Measurements from ENCODE around the gene LAPTM5.
"Not testable (repeated sequence)": the region's sequence is repeated elsewhere in the genome, so short reads cannot be mapped to it uniquely, and the experiment has no call there.

LAPTM5 gene, protein sequence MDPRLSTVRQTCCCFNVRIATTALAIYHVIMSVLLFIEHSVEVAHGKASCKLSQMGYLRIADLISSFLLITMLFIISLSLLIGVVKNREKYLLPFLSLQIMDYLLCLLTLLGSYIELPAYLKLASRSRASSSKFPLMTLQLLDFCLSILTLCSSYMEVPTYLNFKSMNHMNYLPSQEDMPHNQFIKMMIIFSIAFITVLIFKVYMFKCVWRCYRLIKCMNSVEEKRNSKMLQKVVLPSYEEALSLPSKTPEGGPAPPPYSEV

DNA sequence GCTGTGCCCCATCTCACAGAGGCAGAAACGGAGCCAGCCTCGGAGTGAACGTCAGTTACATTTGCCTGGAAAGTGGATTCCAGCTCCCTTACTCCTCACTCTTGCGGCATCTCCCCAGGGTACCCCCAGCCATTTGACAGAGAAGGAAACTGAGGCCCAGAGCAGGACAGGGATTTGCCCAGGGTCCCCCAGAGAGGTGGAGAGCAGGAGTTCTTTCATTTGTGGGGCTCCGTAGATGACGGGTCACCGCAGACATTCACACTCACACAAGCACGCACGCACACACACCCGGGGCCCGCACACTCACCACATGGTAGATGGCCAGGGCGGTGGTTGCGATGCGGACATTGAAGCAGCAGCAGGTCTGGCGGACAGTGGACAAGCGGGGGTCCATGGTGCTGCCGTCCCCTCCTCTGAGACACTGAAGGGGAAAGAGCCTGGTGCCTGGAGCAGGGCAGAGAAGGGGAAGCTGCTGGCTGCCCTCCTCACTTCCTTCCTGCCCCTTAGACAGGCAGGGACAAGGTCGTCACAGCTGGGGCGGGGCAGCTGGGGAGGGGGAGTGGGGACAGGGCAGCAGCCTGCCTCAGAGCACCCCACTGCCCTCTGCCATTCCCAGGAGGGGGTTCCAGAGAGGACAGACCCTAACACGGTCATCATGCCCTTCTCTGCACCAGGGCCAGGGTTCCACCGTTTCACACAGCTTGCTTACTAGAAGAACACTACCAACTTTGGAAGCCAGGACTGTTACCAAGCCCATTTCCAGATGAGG is at the start of gene LAPTM5:
TSS of gene LAPTM5 (minus strand) at position 423 of the 769 bp plus-strand sequence. CDS start at position 394, 29 bp downstream.
- DNase-seq (ENCODE audit: low spot score) = no peak

DNA sequence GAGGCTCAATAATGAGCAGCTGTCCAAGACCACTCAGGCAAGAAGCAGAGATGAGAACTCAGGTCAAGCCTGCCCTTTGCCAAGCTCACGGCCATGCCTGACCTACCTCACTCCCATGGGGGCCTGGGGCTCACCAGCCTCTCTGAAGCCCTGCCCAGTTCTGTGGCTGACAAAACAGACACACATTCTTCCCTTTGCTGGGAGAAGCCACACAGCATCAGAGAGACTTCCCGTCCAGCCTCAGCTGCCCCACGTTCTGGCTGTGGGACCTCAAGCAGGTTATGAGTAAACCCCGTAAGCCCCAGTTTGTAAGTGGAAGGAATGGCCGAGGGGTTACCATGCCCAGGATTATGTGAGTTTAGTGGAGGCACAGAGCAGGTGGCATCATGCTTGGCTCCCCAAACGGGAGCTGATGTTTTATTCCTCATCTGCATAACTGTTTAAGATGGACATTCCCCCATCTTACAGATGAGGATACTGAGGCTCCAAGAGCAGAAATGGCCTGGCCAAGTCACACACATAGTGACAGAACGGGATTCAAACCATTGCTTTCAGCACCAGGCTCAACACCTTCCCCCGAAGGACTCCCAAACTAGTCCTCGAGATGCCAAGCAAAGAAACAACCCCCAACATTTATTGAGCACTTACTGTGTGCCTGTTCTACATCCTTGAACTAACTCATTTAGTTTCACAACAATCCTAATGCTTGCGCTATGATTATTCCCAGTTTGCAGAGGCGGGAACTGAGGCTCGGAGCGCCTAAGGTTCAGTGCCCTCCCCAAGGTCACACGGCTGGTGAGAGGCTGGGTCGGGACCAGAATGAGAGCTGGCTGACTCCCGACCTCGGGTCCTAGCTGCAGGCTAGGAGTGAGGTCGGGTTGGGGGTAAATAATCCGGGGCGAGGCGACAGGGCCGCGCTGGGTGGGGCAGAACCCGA is 49.1 kb upstream of the LAPTM5 start:
- no peak for DNase-seq (ENCODE audit: low spot score)

DNA sequence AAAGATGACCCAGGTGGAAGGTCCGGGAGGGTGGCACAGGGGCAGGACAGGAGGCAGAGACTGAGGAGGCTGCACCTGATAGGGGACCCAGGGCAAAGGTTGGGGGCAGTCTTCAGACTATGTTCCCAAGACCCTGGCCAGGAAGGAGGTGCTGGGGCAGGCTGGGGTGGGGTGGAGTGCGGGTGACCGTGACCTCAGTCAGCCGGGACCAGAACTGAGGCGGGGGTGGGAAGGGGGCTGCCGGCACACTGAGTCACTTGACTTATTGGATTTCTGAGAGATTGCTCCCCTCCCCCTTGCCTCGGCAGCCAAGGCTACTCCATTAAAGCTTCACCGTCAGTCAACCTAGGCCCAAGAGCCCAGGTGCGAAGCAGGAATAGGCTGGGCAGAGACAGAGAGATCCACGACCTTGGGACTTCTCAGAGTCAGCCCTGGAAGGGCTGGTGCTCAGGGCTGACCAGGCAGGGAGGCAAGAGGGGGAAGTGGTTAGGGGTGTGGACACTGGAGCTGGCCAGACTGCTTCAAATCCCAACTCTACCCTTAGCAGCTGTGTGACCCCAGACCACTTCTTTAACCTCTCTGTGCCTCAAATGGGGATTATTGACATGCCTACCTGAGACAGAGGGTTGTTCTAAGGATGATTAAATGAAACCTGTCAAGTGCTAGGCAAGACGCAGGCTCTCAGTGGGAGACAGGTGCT is 47.9 kb upstream of the LAPTM5 start:
- no peak for DNase-seq (ENCODE audit: low spot score)

DNA sequence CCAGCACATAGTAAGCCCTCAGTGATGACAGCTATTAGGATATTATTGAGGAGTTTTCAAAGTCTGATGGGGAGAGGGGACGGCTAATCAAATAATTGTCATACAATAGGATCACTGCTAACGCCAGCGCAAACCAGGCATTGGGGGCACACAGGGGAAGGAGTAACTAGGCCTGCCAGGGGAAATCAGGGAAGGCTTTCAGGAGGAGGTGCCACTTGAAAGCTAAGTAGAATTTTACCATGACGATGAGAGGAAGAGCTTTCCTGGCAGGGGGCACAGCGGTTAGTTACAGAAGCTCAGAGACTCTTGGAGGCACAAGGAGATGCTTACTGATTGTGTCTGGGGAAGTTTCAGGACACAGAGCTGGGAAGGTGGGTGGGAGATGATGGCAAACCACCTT is 47.2 kb upstream of the LAPTM5 start:
- no peak for DNase-seq (ENCODE audit: low spot score)

DNA sequence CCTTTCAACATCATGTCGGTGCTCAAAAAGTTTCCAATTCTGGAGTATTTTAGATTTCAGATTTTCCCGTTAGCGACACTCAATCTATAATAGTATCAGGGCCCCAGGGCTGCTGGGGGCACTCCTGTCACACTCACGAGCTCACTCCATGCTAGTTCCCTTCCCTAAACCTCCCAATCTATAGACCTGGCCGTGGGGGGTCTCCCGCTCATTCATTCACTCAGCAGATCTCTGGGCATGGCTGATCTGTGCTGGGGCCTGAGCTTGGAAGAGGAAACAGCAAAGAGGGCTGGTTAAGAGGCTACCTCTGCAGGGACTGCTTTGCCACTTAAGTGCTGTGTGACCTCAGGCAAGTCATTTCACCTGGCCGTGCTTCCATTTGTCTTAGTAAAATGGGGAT is 46.8 kb upstream of the LAPTM5 start:
- no peak for DNase-seq (ENCODE audit: low spot score)

DNA sequence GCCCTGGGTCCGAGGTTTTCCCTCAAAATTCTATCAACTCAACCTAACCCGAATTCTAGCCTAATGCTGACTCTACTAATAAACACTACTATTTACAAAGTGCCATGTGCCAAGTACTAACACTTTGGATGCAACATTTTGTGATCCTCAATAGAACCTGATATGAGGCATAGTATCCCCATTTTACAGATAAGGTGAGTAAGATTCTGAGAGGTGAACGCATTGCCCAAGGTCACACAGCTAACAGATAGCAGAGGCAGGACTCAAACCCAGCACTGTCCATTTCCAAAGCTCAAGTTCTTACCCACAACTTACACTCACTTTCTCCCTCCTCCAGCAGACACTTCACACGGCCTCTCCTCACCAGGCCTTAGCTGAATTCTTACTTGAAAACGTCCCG is 46.0 kb upstream of the LAPTM5 start:
- no peak for DNase-seq (ENCODE audit: low spot score)

DNA sequence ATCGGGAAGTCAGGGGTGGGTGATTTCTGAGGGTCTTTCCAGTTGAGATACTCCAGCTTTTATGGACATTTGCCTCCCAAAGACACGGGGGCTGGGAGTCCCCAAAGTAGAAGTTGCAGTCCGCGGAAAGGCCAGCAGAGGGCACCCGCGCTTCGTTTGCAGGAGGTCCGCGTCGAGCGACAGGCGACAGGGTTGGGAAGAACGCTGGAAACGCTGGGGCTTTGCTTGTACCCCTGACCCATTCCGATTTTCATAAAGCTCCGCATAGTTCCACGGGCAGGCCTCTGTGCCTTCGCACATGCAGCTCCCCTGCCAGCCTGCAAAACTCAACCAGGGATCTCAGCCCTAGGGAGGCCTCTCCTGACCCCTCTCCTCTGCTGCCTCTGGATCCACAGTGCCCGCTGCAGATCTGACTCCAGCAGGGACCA is 44.2 kb upstream of the LAPTM5 start:
- DNase-seq (ENCODE audit: low spot score) = peak; percentile 78

DNA sequence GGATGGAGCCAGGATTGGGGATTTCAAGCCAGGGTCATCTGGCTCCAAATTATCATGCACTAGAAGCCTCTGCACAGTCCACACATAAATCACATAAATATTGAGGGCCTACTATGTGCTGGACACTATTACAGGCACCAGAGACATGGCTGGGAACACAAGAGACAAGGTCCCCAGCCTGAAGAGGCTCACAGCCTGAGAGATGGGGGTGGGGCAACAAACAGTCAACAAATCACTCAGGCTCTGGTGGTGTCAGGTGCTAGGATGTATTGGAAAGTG is 41.6 kb upstream of the LAPTM5 start:
- DNase-seq (ENCODE audit: low spot score) = no peak

DNA sequence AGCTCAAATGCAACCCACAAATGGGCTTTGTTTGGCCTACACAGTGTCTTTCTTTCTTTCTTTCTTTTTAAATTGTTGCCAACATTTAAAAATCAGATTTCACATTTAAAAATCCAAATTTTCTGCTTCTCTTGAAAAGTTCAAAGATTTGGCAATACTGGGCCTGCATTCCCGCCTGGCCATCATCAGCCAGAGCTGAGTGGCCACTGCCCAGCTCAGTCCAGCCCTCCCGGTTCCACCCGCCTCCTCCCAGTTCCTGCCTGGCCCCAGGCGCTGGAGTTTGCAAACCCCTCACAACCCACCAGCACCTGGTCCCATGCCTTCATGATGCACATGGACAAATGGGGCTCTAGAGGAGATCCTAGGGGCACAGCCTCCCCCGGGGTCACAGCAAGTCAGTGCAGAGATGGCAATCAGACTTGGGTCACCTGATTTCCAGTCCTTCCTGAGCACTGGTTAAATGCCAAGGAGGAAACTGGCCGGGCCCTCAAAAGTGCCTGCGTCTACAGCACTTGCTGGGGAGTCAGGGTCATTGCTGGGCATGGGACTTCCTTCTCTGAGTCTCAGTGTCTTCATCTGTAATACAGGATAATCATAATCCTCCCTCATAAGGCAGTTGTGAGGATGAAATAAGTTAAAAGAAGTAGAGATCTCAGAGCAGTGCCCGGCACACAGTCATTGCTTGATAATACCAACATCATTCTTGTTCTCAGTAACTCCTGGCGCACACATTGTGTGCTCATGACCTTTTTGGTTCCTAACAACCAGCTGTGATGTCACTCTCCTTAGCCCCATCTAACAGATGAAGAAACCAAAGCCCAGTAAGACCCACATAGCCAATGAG is 41.0 kb upstream of the LAPTM5 start:
- peak; percentile 49 for DNase-seq (ENCODE audit: low spot score)

DNA sequence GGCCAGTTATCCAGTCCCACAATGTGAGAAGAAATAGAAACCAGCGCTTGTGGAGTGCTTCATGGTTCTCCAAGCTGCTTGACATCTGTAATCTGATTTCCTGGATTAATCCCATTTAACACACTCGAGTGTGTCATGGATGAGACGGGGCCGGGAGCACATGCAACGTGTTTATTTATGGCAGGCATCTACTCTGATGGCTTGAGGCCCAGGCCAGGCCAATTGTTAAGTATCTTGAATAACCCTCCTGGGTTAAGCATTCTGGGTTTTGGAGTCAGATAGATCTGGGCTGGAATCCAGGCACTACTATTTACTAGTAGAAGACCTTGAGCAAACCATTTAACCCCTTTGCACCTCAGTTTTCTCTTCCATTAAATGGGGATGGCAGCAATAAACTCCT is 37.5 kb upstream of the LAPTM5 start:
- DNase-seq (ENCODE audit: low spot score) = no peak

DNA sequence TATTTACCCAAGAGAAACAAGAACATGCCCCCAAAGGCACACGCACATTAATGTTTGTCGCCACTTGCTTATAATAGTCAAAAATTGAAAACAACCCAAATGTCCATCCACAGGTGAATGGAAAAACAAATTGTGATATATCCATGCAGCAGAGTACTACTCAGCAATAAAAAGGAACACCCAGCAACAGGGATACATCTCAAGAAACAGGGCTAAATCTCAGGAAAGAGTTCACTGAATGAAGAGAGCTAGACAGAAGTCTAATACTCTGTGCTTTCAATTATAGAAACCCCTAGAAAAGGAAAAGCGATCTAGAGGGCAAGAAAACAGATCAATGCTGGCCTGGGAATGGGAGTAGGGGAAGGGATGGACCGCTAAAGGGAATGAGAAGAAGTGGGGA is 36.7 kb upstream of the LAPTM5 start:
- no peak for DNase-seq (ENCODE audit: low spot score)

DNA sequence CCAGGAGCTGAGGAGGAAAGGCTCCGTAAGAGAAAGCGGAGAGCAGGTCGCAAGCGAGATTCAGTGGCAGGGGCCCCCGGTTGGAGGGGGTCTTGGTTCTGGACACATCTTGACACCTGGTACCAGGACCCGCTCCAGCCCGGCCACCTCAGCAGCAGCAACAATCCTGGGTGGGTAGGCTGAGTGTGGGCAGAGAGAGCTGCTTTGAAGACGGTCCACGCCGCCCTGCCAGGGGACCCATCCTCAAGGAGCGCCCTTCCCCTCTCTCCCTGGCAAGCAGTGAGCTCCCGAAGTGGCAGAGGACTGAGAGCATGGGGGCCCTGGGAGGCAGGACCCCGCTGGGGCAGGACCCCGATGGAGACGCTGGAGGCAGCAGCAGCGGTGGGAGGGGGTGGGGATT is 35.6 kb upstream of the LAPTM5 start:
- DNase-seq (ENCODE audit: low spot score) = no peak

DNA sequence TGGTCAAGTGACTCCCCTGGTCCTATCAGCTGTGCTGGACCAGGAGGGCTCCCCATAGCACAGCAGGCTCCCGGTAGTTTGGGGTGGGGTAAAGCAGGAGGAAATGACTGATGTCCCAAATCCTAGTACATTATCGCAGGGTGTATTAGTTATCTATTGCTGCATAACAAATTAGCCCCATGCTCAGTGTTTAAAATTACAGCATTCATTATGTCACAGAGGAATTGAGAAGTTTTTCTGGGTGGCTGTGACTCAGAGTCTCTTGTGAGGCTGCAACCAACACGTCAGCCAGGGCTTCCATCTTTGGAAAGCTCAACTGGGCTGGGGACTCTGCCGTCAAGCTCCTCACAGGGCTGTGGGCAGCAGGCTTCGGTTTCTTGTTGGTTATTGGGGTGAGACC is 34.3 kb upstream of the LAPTM5 start:
- no peak for DNase-seq (ENCODE audit: low spot score)

DNA sequence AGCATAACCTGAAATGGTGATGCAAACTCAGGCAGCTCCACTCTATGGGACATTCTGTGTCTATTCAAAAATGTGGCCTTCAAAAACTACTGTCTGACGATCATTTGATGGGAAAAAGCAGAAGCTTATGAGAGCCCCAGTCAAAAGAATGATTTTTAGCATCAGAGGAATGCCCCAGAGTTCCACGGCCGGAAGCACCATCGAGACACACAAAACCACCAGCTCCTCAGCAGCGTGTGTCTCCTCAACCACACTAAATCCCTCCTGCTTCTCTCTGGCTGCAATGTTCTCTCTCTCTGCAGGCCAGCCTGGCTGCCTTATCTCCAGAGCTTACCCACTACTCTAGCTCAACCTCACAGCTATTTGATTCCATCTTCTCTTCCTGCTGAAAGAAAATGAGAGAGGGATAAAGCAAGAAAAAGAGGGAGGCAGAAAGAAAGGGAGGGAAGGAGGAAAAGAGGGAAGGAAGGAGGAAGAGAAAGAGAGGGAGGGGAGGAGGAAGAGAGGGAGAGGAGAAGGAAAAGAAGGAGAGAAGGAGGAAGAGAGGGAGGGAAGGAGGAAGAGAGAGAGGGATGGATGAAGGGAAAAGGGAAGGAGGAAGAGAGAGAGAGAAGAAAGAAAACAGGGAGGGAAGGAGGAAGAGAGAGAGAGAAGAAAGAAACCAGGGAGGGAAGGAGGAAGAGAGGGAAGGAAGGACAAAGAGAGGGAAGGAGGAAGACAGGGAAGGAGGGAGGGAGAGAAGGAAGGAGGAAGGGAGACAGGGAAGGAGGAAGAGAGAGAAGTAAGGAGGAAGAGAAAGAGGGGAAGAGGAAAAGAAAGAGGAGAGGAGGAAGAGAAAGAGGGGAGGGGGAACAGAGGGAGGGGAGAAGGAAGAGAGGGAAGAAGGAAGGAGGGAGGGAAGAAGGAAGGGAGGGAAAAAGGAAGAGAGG is 33.5 kb upstream of the LAPTM5 start:
- no peak for DNase-seq (ENCODE audit: low spot score)

DNA sequence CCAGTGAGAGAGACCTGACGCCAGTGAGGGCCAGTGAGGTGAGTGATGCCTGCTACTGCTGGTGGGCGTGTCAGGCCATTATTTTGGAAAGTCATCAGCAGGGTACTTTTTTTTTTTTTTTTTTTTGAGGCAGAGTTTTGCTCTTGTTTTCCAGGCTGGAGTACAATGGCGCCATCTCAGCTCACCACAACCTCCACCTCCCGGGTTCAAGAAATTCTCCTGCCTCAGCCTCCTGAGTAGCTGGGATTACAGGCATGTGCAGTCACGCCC is 32.6 kb upstream of the LAPTM5 start:
- DNase-seq (ENCODE audit: low spot score) = not testable (repeated sequence)

DNA sequence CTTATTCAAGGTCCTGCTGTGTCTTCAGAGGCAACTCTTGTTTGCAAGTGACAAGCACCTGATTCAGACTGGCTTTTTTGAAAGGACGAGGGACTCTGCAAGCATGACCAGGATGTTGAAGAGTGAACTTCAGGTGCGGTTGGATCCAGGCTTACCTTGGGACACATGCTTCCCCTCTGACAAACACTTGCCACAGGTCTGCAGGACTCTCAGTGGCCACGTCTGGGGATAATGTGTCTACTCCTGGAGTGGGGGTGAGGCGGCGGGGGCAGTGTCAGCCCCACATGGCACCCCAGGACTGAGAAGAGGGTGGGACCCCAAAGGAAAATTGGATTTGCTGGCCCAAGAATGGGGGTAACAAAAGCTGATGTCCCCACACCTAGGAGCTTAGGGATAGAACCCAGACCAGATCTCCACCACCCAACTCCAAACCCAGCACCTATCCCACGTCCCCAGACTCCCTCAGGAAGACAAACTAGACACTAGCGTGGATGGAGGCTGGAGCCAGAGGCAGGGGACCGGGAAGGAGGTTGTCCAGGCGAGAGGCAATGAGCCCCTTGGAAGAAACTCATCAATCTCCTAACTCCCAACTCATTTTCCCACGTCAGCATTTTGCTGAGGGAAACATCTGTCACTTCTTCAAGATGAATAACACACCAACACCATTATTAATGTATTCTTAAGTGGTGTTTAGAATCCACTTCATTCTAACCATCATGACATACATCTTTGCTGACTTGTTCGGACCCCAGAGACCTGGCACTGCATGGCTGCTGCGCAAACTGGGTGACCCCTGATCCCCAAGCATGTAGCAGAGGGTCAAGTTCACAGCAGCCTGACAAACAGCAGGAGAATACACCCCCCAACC is 32.0 kb upstream of the LAPTM5 start:
- no peak for DNase-seq (ENCODE audit: low spot score)

DNA sequence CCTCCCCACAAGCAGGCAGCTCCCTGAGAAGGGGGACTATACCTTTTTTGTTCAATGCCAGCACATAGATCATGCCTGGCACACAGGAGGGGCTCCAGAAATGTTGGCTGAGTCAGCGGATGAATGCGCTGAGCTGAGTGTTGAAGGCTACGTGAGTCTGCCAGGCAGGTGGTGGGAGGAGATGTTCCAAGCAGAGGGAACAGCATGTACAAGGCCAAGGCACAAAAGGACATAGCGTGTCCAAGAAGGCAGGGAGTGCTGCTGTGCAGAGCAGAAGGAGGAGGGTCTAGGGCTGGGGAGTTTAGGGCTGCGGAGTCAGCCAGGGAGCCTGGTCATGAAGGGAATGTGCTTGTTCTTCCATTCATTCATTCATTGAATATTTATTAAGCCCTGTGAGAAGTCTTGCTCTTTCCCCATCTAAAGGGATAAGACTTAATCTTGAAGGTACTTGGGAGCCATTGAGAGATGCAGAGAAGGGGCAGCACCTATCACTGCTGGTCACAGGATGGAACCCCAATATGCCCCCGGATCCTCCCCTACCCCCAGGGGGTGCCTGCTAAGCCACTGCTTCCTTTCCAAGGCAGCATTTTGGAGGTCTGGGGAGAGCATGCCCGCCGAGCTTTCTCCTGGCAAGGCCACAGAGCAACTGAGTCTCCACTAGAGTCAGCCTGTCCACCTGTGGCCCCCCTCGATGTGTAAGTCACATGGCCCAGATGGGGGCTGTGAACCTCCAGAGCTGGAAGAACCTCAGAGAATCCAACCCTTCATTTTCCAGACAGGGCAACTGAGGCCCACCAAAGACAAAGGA is 31.2 kb upstream of the LAPTM5 start:
- no peak for DNase-seq (ENCODE audit: low spot score)

DNA sequence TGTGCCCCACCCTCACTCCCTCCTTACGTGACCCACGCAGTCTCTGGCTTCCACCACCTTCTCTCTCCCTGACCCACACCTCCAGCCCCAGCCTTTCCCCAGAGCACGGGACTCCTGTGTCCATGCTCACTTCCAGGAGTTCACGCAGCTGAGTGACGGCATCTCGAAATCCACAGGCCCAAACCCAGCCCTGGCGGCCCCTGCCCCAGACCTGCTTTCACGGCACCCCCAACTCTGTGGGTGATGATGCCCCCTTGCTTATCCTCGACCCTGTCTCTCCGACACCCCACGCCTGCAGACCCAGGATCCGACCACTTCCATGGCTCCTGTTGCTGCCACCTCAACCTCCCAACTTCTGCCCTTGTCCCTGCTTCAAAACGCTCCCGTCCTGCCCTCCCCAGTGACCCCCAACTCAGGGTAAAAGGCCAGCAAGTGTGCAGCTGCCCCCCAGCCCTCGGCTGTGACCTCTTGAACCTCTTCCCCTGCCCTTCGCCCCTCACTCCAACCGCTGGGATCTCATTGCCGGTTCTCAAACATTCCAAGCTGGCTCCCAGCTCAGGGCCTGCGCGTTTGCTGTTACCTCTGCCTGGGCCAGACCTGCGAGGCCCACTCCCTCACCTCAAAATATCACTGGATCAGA is 30.4 kb upstream of the LAPTM5 start:
- DNase-seq (ENCODE audit: low spot score) = no peak

Data from pons (tissue), 1 donor.